ENCODE data around the gene PRR20E. TPM values are rescaled to one million over a fixed set of nuclear protein-coding genes. Genes with fewer than 3 reads are reported as not detected.

Gene PRR20E
- total and polyA plus RNA-seq, 2 of the 8 experiments (the other 6 are each of a cell fraction or from before 2014, with no cell fraction given): not detected

- no peak overlapping the region for H4K8ac ChIP-seq (ENCODE audit: extremely low read depth, insufficient read depth, low read length)
- H2AK5ac ChIP-seq (ENCODE audit: low read depth, low read length): no peak overlapping the region
- no peak overlapping the region for H3K9ac ChIP-seq (replicated peaks in 1 of 4; ENCODE audit: extremely low read depth in 1 of 4, low read depth in 3 of 4, low read length in 3 of 4)
- WGBS, 2 experiments (ENCODE audit: extremely low coverage in 1 of 2, insufficient coverage in 1 of 2, insufficient read length in 1 of 2, insufficient replicate concordance in 2 of 2, low coverage in 1 of 2, low lambda C conversion rate in 2 of 2, missing lambda C conversion rate in 1 of 2): 100% methylated on average over 1 of the region's 1 CpG; no CpG with 5 or more reads in 1 of the 2 experiments
- POLR2A ChIA-PET (ENCODE audit: partially characterized antibody): no interaction called here
- H2BK12ac ChIP-seq (ENCODE audit: low read depth, low read length): no peak overlapping the region
- H4K91ac ChIP-seq (replicated peaks; ENCODE audit: insufficient read length, low read length): no peak overlapping the region
- H3K56ac ChIP-seq (replicated peaks; ENCODE audit: insufficient read length, low read depth, low read length): no peak overlapping the region
- H2BK15ac ChIP-seq (ENCODE audit: low read length): no peak overlapping the region
- no peak overlapping the region for H4K5ac ChIP-seq (ENCODE audit: insufficient read length, low read depth, low read length)
- FAIRE-seq (no peak), DNase-seq (ENCODE audit: low read depth in 1 of 2, low spot score in 2 of 2) (no peak)
- no peak overlapping the region for H2AFZ ChIP-seq (ENCODE audit: low read length)
- H3K4ac ChIP-seq (replicated peaks; ENCODE audit: insufficient read length, low read depth, low read length): no peak overlapping the region
- H3K23me2 ChIP-seq (ENCODE audit: low read depth, low read length): no peaks in the 10 kb centered on the region
- H3K27ac ChIP-seq (ENCODE audit: low read depth, low read length): no peak overlapping the region
- no peaks in the 10 kb centered on the region for H3K9me3 ChIP-seq (ENCODE audit: insufficient read depth in 2 of 2, low read depth in 1 of 2, low read length in 1 of 2)
- no peaks in the 10 kb centered on the region for H3K36me3 ChIP-seq (ENCODE audit: control insufficient read depth in 2 of 4, insufficient read depth in 4 of 4, low read length in 3 of 4)
- no peaks in the 10 kb centered on the region for H4K20me1 ChIP-seq (replicated peaks in 1 of 2; ENCODE audit: control insufficient read depth in 1 of 2, insufficient read depth in 2 of 2, low read length in 2 of 2)
- no peak overlapping the region for H3K4me3 ChIP-seq (ENCODE audit: extremely low read depth in 1 of 4, insufficient read depth in 2 of 4, low read depth in 3 of 4, low read length in 4 of 4)
- no peaks in the 10 kb centered on the region for H3K27me3 ChIP-seq (replicated peaks in 1 of 4; ENCODE audit: control insufficient read depth in 3 of 4, extremely low read depth in 1 of 4, insufficient read depth in 3 of 4, low read length in 3 of 4)
- no peak overlapping the region for H3K14ac ChIP-seq (ENCODE audit: insufficient read length)
- H3K79me2 ChIP-seq (ENCODE audit: control insufficient read depth in 1 of 2, insufficient read depth in 2 of 2, low read length in 2 of 2): no peaks in the 10 kb centered on the region
- H2BK120ac ChIP-seq (replicated peaks; ENCODE audit: low read depth, low read length): no peak overlapping the region
- no peak overlapping the region for H2BK5ac ChIP-seq (ENCODE audit: low read depth, low read length)
- H3K23ac ChIP-seq (ENCODE audit: insufficient read length): no peak overlapping the region
- H3K18ac ChIP-seq (ENCODE audit: extremely low read depth, low read length): no peak overlapping the region
- no peak overlapping the region for H2BK20ac ChIP-seq (ENCODE audit: low read length)
- no peaks in the 10 kb centered on the region for H3K4me1 ChIP-seq (replicated peaks in 1 of 4; ENCODE audit: control insufficient read depth in 3 of 4, insufficient read depth in 4 of 4, low read length in 3 of 4)
- CTCF ChIA-PET (ENCODE audit: partially characterized antibody): no interaction called here
- no peaks in the 10 kb centered on the region for H3K79me1 ChIP-seq (ENCODE audit: low read depth, low read length)
- no peak overlapping the region for H3K4me2 ChIP-seq (ENCODE audit: insufficient read depth in 1 of 2, low read depth in 2 of 2, low read length in 2 of 2)
- TF ChIP-seq BACH1 (IDR thresholded peaks at IDR 0.05; ENCODE audit: low read length) (no peak), EP300 (IDR thresholded peaks at IDR 0.05; ENCODE audit: borderline replicate concordance in 1 of 2, low read depth in 2 of 2, low read length in 2 of 2) (no peak), CBX8 (IDR thresholded peaks at IDR 0.05; ENCODE audit: borderline replicate concordance, low read depth, low read length) (no peak), EZH2 (IDR thresholded peaks at IDR 0.05; ENCODE audit: low read depth, low read length, severe bottlenecking) (no peak), CTBP2 (IDR thresholded peaks at IDR 0.05; ENCODE audit: borderline replicate concordance, insufficient read depth, insufficient read length, low read length) (no peak), KDM4A (IDR thresholded peaks at IDR 0.05; ENCODE audit: low read depth, low read length, severe bottlenecking) (no peak), CHD1 (IDR thresholded peaks at IDR 0.05; ENCODE audit: low read depth, low read length) (no peak), KDM1A (IDR thresholded peaks at IDR 0.05; ENCODE audit: borderline replicate concordance, low read length) (no peak), SP2 (IDR thresholded peaks at IDR 0.05; ENCODE audit: low read length) (no peak), TCF12 (IDR thresholded peaks at IDR 0.05; ENCODE audit: low read depth, low read length) (no peak), CTCF (IDR thresholded peaks at IDR 0.05; ENCODE audit: control extremely low read depth in 1 of 3, insufficient read depth in 1 of 3, low read depth in 1 of 3, low read length in 3 of 3) (no peak)
- TF ChIP-seq, protein P1, sequence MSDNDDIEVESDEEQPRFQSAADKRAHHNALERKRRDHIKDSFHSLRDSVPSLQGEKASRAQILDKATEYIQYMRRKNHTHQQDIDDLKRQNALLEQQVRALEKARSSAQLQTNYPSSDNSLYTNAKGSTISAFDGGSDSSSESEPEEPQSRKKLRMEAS (IDR thresholded peaks at IDR 0.05): no peak
Measured at GRCh38 chr13:57212989-57213388, 46.0 kb downstream of the PRR20E start.
